GM12892 (cell line): ENCODE measurements around the gene NOC4L.

Experiments
- POLR2A ChIP-seq: IDR thresholded peaks from 2 replicates; pipeline ENCODE4 v1.6.1; 2011; ENCODE audit warnings: low read depth, low read length, control low read depth
- POLR2AphosphoS5 ChIP-seq: IDR thresholded peaks from 2 replicates; pipeline ENCODE4 v1.6.1; 2011; ENCODE audit warnings: low read depth, low read length, control low read depth
- TAF1 ChIP-seq: IDR thresholded peaks from 2 replicates; pipeline ENCODE4 v1.6.1; 2011; ENCODE audit warnings: low read depth, mild to moderate bottlenecking, control low read depth, low read length, borderline replicate concordance

GRCh38 chr12:132146098-132146497, 1.8 kb downstream of the NOC4L start:
- no peak for TF ChIP-seq POLR2A
- no peak for TF ChIP-seq TAF1
- TF ChIP-seq POLR2AphosphoS5 = no peak
